ENCODE results near the gene SELENON.

DNA sequence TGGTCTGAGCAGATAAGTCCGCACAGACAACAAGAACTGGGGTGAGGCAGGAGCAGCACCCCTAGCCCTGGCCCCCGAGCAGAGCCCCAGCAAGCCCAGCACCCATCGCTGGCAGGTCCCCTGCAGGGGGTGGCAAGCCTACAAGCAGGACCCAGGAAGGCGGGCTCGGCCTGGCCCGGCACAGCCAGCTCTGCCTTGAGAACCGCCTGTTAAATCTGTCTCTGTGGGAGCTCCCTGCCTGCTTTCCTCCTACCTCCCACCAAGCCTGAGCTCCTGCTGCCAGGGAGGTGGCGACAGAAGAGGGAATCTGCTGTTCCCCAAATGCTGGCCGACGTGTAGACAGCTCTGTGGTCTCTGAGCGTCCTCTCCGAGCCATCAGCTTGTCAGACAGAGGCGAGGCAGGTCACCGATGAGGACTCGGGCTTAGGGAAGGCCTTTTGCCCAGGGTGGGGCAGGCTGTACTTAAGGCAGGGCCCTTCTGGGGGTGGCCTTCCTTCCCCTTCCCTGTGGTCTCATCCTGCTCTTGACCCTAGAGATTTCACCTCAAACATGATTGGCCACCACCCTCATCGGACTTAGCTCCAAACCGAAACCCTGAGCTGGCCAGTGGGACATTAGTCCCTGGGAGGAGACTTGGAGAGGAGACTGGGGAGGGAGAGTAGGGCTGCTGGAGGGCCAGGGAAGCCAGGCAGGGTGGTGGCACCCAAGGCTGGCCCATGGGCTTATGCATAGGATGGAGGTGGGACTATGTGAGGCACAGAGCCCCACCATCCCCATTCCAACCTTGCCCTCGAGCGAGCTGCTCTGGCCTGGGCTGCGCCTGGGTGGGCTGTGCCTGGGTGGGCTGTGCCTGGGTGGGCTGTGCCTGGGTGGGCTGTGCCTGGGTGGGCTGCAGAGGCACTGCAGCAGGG, 7.7 kb downstream of the SELENON start:
- TF ChIP-seq, protein P1, sequence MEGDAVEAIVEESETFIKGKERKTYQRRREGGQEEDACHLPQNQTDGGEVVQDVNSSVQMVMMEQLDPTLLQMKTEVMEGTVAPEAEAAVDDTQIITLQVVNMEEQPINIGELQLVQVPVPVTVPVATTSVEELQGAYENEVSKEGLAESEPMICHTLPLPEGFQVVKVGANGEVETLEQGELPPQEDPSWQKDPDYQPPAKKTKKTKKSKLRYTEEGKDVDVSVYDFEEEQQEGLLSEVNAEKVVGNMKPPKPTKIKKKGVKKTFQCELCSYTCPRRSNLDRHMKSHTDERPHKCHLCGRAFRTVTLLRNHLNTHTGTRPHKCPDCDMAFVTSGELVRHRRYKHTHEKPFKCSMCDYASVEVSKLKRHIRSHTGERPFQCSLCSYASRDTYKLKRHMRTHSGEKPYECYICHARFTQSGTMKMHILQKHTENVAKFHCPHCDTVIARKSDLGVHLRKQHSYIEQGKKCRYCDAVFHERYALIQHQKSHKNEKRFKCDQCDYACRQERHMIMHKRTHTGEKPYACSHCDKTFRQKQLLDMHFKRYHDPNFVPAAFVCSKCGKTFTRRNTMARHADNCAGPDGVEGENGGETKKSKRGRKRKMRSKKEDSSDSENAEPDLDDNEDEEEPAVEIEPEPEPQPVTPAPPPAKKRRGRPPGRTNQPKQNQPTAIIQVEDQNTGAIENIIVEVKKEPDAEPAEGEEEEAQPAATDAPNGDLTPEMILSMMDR (IDR thresholded peaks at IDR 0.05), result no peak
- TF ChIP-seq EP300 (IDR thresholded peaks at IDR 0.05), result no peak
- no peak for TF ChIP-seq POLR2A (IDR thresholded peaks at IDR 0.05)
- no peak for TF ChIP-seq POLR2AphosphoS5 (IDR thresholded peaks at IDR 0.05)

Data from suprapubic skin (tissue), 4 donors.